HG03025 (cell line): Measurements from ENCODE around the gene WDR43.
"Not testable (repeated sequence)": the region's sequence is repeated elsewhere in the genome, so short reads cannot be mapped to it uniquely, and the experiment has no call there.

ENCODE experiments used
- ATAC-seq: cut with Tn5 transposase; IDR thresholded peaks from one replicate; pipeline ENCODE4 v1.9.1; 2021; ENCODE audit warnings: mild to moderate bottlenecking, moderate library complexity; ENCODE audit not compliant: unreplicated experiment, low FRiP score

WDR43 gene

GRCh38 chr2:28958689-28959088 lies 64.2 kb downstream of the WDR43 start:
- ATAC-seq, result no peak

GRCh38 chr2:28960401-28960800 lies 65.9 kb downstream of the WDR43 start:
- no peak for ATAC-seq

- no peak for ATAC-seq
Measured at GRCh38 chr2:28962505-28962904, 68.0 kb downstream of the WDR43 start.

GRCh38 chr2:28970464-28971160 lies 76.1 kb downstream of the WDR43 start:
- no peak for ATAC-seq

GRCh38 chr2:28972778-28973335 lies 78.4 kb downstream of the WDR43 start:
- no peak for ATAC-seq

- no peak for ATAC-seq
Measured at GRCh38 chr2:28974252-28974651, 79.8 kb downstream of the WDR43 start.

GRCh38 chr2:28975671-28976070 lies 81.2 kb downstream of the WDR43 start:
- ATAC-seq, result no peak

GRCh38 chr2:28976584-28976983 lies 82.1 kb downstream of the WDR43 start:
- no peak for ATAC-seq

GRCh38 chr2:28977176-28977875 lies 82.9 kb downstream of the WDR43 start:
- no peak for ATAC-seq

GRCh38 chr2:28978001-28978400 lies 83.5 kb downstream of the WDR43 start:
- not testable (repeated sequence) for ATAC-seq

- ATAC-seq, result no peak
Measured at GRCh38 chr2:28978606-28979005, 84.1 kb downstream of the WDR43 start.

GRCh38 chr2:28979041-28979440 lies 84.6 kb downstream of the WDR43 start:
- no peak for ATAC-seq

GRCh38 chr2:28979576-28980366 lies 85.3 kb downstream of the WDR43 start:
- no peak for ATAC-seq

- ATAC-seq, result no peak
Measured at GRCh38 chr2:28980368-28981015, 86.0 kb downstream of the WDR43 start.

GRCh38 chr2:28981016-28981441 lies 86.6 kb downstream of the WDR43 start, which contains the start of gene TOGARAM2:
Gene TOGARAM2 (plus strand): TSS chr2:28981298. CDS start chr2:28994835, 13,537 bp downstream.
- ATAC-seq, result no peak

- ATAC-seq, result no peak
Measured at GRCh38 chr2:28981620-28982376, 87.3 kb downstream of the WDR43 start.

- ATAC-seq, result no peak
Measured at GRCh38 chr2:28982381-28982950, 88.0 kb downstream of the WDR43 start.

- no peak for ATAC-seq
Measured at GRCh38 chr2:28986429-28986828, 92.0 kb downstream of the WDR43 start.

GRCh38 chr2:28989973-28990372 lies 95.5 kb downstream of the WDR43 start:
- no peak for ATAC-seq
